Smooth muscle cell (in vitro differentiated cells): ENCODE results near the gene TOMM20. TPM values are rescaled to one million over a fixed set of nuclear protein-coding genes. Genes with fewer than 3 reads are reported as not detected.

Experiments
- DNase-seq: peaks from one replicate; lab custom pipeline; 2025; ENCODE audit not compliant: unreplicated experiment; lab: John Stamatoyannopoulos, UW
- H2AFZ ChIP-seq: fragments of 200-600 bp; sonication (generic); 2 replicates; pipeline ENCODE4 v1.6.0; 2016; ENCODE audit warnings: antibody characterized with exemption, low read depth, mild to moderate bottlenecking
- H3F3A ChIP-seq: fragments of 200-600 bp; sonication (generic); 2 replicates; pipeline ENCODE4 v1.6.0; 2017; ENCODE audit warnings: antibody characterized with exemption, low read depth
- H3K27ac ChIP-seq: fragments of 200-600 bp; sonication (generic); 2 replicates; pipeline ENCODE4 v1.5.1; 2016; ENCODE audit warnings: low read depth, mild to moderate bottlenecking
- H3K27me3 ChIP-seq: fragments of 200-600 bp; sonication (generic); 2 replicates; pipeline ENCODE4 v1.6.1; 2016; ENCODE audit warnings: low read depth, mild to moderate bottlenecking
- H3K36me3 ChIP-seq: fragments of 200-600 bp; sonication (generic); 2 replicates; pipeline ENCODE4 v1.5.1; 2016; ENCODE audit warnings: low read depth
- H3K4me1 ChIP-seq: fragments of 200-600 bp; sonication (generic); 2 replicates; pipeline ENCODE4 v1.5.1; 2016; ENCODE audit warnings: low read depth
- H3K4me2 ChIP-seq: fragments of 200-600 bp; sonication (generic); 2 replicates; pipeline ENCODE4 v1.6.0; 2016; ENCODE audit warnings: mild to moderate bottlenecking
- H3K4me3 ChIP-seq: fragments of 200-600 bp; sonication (generic); 2 replicates; pipeline ENCODE4 v1.5.1; 2016; ENCODE audit warnings: mild to moderate bottlenecking
- H3K79me2 ChIP-seq: fragments of 200-600 bp; sonication (generic); 2 replicates; pipeline ENCODE4 v1.6.0; 2016; ENCODE audit warnings: low read depth, mild to moderate bottlenecking
- H3K9ac ChIP-seq: fragments of 200-600 bp; sonication (generic); 2 replicates; pipeline ENCODE4 v1.6.0; 2016; ENCODE audit warnings: low read depth
- H3K9me3 ChIP-seq: fragments of 200-600 bp; sonication (generic); replicated peaks from 2 replicates; pipeline ENCODE4 v1.5.1; 2016; ENCODE audit warnings: low read depth
- H4K20me1 ChIP-seq: fragments of 200-600 bp; sonication (generic); 2 replicates; pipeline ENCODE4 v1.6.0; 2016; ENCODE audit warnings: low read depth
- CTCF ChIP-seq: fragments of 200-600 bp; sonication (generic); IDR thresholded peaks from 2 replicates; pipeline ENCODE4 v1.5.1; 2017; ENCODE audit warnings: borderline replicate concordance, mild to moderate bottlenecking, antibody characterized with exemption; ENCODE audit not compliant: insufficient read depth, poor library complexity, severe bottlenecking
- WGBS: methylation state at CpG from one replicate; pipeline ENCODE4 v1.1.7; 2016; ENCODE audit warnings: low lambda C conversion rate; 5-methylcytosine and 5-hydroxymethylcytosine counted together
- polyA plus RNA-seq: library from polyadenylated mRNA; unstranded; fragments of >200 nt; fragmentation: Nextera tagmentation; extraction: Ambion mirVana; gene quantifications from 2 replicates; pipeline ENCODE4 v1.2.1, GENCODE V29; 2016
- total RNA-seq: library from RNA; depleted of rRNA; stranded (reverse); fragments of >200 nt; gene quantifications from 2 replicates; pipeline ENCODE4 v1.2.3, GENCODE V29; 2014

The TOMM20 gene
- total RNA-seq (82.1 and 88.7 TPM in 2 replicates), polyA plus RNA-seq (46.1 and 71.3 TPM in 2 replicates)

GRCh38 chr1:235128456-235129328, at the start of gene TOMM20:
TSS of gene TOMM20 (minus strand) at chr1:235128837. CDS start at chr1:235128715, 122 bp downstream.
- no peak for TF ChIP-seq CTCF

GRCh38 chr1:235176486-235176885, 47.8 kb upstream of the TOMM20 start:
- TF ChIP-seq CTCF, result no peak
- no peaks in the 10 kb centered on the region for H3K27me3 ChIP-seq
- H3K36me3 ChIP-seq, result peaks cover 8% of the 10 kb centered on the region
- no peak overlapping the region for H2AFZ ChIP-seq
- H3F3A ChIP-seq, result no peaks in the 10 kb centered on the region
- H3K4me2 ChIP-seq, result no peak overlapping the region
- peaks cover 19% of the 10 kb centered on the region for H4K20me1 ChIP-seq
- H3K4me3 ChIP-seq, result no peak overlapping the region
- no peak overlapping the region for H3K9ac ChIP-seq
- no peak overlapping the region for H3K27ac ChIP-seq
- no peak for DNase-seq
- 98% methylated on average over 7 of the region's 7 CpGs for WGBS
- H3K9me3 ChIP-seq, result no peaks in the 10 kb centered on the region
- peaks cover 33% of the 10 kb centered on the region for H3K79me2 ChIP-seq
- H3K4me1 ChIP-seq, result no peaks in the 10 kb centered on the region

More at GRCh38 chr1:235128456-235129328, at the start of gene TOMM20:
- peaks cover 49% of the 10 kb centered on the region for H3K79me2 ChIP-seq
- peak; percentile 83 for DNase-seq
- H4K20me1 ChIP-seq, result peaks cover 47% of the 10 kb centered on the region
- H3K36me3 ChIP-seq, result peaks cover 4% of the 10 kb centered on the region
- WGBS, result 2% methylated on average over 67 of the region's 67 CpGs
- peak within 1 kb of the TSS; percentile 95 for H3K4me2 ChIP-seq
- H3F3A ChIP-seq, result peaks cover 3% of the 10 kb centered on the region
- peak within 1 kb of the TSS; percentile 94 for H3K27ac ChIP-seq
- H3K9me3 ChIP-seq, result no peaks in the 10 kb centered on the region
- H2AFZ ChIP-seq, result peak within 1 kb of the TSS; percentile 83
- H3K4me3 ChIP-seq, result peak within 1 kb of the TSS; percentile 90
- H3K4me1 ChIP-seq, result peaks cover 13% of the 10 kb centered on the region
- no peaks in the 10 kb centered on the region for H3K27me3 ChIP-seq
- H3K9ac ChIP-seq, result peak within 1 kb of the TSS; percentile 97

GRCh38 chr1:235169986-235170385, 41.3 kb upstream of the TOMM20 start:
- no peak for TF ChIP-seq CTCF
- H3K27ac ChIP-seq, result no peak overlapping the region
- H3K4me2 ChIP-seq, result no peak overlapping the region
- peaks cover under 1% of the 10 kb centered on the region for H3K36me3 ChIP-seq
- no peak overlapping the region for H3K4me3 ChIP-seq
- no peaks in the 10 kb centered on the region for H4K20me1 ChIP-seq
- H3K4me1 ChIP-seq, result no peaks in the 10 kb centered on the region
- H3K27me3 ChIP-seq, result no peaks in the 10 kb centered on the region
- peaks cover 6% of the 10 kb centered on the region for H3K79me2 ChIP-seq
- H2AFZ ChIP-seq, result no peak overlapping the region
- H3K9me3 ChIP-seq, result no peaks in the 10 kb centered on the region
- no peaks in the 10 kb centered on the region for H3F3A ChIP-seq
- no peak for DNase-seq
- H3K9ac ChIP-seq, result no peak overlapping the region
